Tibial nerve (tissue), 3 donors: ENCODE measurements around the gene CEP128.

Source experiments
- POLR2A ChIP-seq, 2 donors: fragments of 450-650 bp; IDR thresholded peaks; one replicate each; pipeline ENCODE4 v1.6.1; 2017; ENCODE audit warnings: antibody characterized with exemption in 2 of 2, mild to moderate bottlenecking in 2 of 2, moderate library complexity in 2 of 2
- TF ChIP-seq, protein P1 (sequence below), 5 experiments: fragments of 200-600 bp in 3 of 5; fragments of 450-650 bp in 2 of 5; sonication (generic) in 3 of 5; IDR thresholded peaks; one replicate each; pipeline ENCODE4 v1.5.1; 2016 to 2019; ENCODE audit warnings: antibody characterized with exemption in 5 of 5, mild to moderate bottlenecking in 3 of 5, moderate library complexity in 2 of 5

DNA sequence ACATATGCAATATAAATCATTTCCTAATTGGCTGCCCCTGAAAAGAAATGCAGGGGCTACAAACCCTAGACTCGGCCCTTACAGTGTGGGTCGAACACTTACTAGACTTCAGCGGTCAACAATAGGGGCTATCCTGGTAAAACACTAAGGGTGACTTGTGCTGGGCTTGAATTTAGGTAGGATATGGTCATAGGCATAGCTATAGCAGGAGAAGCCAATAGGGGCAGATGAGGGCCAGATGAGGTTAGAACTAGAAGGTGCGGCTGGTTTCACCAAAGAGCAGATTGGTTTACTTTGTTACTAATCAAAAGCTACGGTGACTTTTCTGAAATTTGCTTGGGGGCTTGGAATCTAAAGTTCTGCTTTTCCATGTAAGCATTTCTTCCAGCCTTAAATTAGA is 447.9 kb downstream of the CEP128 start:
- TF ChIP-seq, protein P1, sequence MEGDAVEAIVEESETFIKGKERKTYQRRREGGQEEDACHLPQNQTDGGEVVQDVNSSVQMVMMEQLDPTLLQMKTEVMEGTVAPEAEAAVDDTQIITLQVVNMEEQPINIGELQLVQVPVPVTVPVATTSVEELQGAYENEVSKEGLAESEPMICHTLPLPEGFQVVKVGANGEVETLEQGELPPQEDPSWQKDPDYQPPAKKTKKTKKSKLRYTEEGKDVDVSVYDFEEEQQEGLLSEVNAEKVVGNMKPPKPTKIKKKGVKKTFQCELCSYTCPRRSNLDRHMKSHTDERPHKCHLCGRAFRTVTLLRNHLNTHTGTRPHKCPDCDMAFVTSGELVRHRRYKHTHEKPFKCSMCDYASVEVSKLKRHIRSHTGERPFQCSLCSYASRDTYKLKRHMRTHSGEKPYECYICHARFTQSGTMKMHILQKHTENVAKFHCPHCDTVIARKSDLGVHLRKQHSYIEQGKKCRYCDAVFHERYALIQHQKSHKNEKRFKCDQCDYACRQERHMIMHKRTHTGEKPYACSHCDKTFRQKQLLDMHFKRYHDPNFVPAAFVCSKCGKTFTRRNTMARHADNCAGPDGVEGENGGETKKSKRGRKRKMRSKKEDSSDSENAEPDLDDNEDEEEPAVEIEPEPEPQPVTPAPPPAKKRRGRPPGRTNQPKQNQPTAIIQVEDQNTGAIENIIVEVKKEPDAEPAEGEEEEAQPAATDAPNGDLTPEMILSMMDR (IDR thresholded peaks at IDR 0.05): no peak
- no peak for TF ChIP-seq POLR2A (IDR thresholded peaks at IDR 0.05)
